ENCODE data around the gene CEACAM19. TPM values are rescaled to one million over a fixed set of nuclear protein-coding genes. Genes with fewer than 3 reads are reported as not detected.

Gene CEACAM19
- total and polyA plus RNA-seq, 2 of the 13 experiments (the other 11 are each of a cell fraction or from before 2014, with no cell fraction given): 1.3 to 4.0 TPM

DNA sequence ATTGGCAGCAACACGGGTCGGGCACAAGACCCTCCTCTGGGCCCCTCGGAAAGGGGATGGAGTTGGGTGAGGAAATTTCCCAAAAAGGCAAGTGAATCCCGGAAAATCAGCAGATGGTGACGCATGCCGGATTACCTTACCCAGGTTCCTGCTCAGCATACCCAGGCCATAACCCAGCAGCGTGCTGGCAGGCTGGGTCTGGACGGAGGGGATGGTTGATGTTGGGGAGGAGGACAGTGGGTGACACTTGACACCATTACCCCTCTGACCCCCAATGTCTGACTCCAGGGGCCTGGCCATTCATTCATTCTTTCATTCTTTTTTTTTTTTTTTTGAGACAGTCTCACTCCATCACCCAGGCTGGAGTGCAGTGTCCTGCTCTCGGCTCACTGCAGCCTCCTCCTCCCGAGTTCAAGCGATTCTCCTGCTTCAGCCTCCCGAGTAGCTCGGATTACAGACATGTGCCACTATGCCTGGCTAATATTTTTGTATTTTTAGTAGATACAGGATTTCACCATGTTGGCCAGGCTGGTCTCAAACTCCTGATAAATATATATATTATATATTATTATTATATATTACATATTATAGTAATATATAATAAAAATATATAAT lies 26.8 kb upstream of the CEACAM19 start (continued):
- TF ChIP-seq NFKB2 (CRISPR knock-in tag; IDR thresholded peaks at IDR 0.05; ENCODE audit: borderline replicate concordance) (no peak; the same call in 1 of the 2 replicates), MXD4 (CRISPR knock-in tag; IDR thresholded peaks at IDR 0.05) (no peak), SRF (IDR thresholded peaks at IDR 0.05; ENCODE audit: low read depth, low read length) (peak; percentile 47; the same call in 1 of the 2 replicates), STAG1 (CRISPR knock-in tag; IDR thresholded peaks at IDR 0.05) (no peak), KDM1A (CRISPR knock-in tag; IDR thresholded peaks at IDR 0.05) (no peak), AKAP8 (CRISPR knock-in tag; IDR thresholded peaks at IDR 0.05) (no peak), SNRNP70 (IDR thresholded peaks at IDR 0.05; ENCODE audit: low read depth, low read length) (no peak), LCORL (IDR thresholded peaks at IDR 0.05) (no peak), LCORL (CRISPR knock-in tag; IDR thresholded peaks at IDR 0.05) (peak; percentile 72), IKZF1 (IDR thresholded peaks at IDR 0.05) (no peak), RFX5 (IDR thresholded peaks at IDR 0.05; ENCODE audit: low read depth, low read length) (no peak), HNF4G (IDR thresholded peaks at IDR 0.05; ENCODE audit: borderline replicate concordance, low read depth, low read length) (no peak), HNF4G (CRISPR knock-in tag; IDR thresholded peaks at IDR 0.05; ENCODE audit: borderline replicate concordance, low read depth) (no peak), EEA1 (CRISPR knock-in tag; IDR thresholded peaks at IDR 0.05; ENCODE audit: borderline replicate concordance) (no peak)
- TF ChIP-seq, protein P1, sequence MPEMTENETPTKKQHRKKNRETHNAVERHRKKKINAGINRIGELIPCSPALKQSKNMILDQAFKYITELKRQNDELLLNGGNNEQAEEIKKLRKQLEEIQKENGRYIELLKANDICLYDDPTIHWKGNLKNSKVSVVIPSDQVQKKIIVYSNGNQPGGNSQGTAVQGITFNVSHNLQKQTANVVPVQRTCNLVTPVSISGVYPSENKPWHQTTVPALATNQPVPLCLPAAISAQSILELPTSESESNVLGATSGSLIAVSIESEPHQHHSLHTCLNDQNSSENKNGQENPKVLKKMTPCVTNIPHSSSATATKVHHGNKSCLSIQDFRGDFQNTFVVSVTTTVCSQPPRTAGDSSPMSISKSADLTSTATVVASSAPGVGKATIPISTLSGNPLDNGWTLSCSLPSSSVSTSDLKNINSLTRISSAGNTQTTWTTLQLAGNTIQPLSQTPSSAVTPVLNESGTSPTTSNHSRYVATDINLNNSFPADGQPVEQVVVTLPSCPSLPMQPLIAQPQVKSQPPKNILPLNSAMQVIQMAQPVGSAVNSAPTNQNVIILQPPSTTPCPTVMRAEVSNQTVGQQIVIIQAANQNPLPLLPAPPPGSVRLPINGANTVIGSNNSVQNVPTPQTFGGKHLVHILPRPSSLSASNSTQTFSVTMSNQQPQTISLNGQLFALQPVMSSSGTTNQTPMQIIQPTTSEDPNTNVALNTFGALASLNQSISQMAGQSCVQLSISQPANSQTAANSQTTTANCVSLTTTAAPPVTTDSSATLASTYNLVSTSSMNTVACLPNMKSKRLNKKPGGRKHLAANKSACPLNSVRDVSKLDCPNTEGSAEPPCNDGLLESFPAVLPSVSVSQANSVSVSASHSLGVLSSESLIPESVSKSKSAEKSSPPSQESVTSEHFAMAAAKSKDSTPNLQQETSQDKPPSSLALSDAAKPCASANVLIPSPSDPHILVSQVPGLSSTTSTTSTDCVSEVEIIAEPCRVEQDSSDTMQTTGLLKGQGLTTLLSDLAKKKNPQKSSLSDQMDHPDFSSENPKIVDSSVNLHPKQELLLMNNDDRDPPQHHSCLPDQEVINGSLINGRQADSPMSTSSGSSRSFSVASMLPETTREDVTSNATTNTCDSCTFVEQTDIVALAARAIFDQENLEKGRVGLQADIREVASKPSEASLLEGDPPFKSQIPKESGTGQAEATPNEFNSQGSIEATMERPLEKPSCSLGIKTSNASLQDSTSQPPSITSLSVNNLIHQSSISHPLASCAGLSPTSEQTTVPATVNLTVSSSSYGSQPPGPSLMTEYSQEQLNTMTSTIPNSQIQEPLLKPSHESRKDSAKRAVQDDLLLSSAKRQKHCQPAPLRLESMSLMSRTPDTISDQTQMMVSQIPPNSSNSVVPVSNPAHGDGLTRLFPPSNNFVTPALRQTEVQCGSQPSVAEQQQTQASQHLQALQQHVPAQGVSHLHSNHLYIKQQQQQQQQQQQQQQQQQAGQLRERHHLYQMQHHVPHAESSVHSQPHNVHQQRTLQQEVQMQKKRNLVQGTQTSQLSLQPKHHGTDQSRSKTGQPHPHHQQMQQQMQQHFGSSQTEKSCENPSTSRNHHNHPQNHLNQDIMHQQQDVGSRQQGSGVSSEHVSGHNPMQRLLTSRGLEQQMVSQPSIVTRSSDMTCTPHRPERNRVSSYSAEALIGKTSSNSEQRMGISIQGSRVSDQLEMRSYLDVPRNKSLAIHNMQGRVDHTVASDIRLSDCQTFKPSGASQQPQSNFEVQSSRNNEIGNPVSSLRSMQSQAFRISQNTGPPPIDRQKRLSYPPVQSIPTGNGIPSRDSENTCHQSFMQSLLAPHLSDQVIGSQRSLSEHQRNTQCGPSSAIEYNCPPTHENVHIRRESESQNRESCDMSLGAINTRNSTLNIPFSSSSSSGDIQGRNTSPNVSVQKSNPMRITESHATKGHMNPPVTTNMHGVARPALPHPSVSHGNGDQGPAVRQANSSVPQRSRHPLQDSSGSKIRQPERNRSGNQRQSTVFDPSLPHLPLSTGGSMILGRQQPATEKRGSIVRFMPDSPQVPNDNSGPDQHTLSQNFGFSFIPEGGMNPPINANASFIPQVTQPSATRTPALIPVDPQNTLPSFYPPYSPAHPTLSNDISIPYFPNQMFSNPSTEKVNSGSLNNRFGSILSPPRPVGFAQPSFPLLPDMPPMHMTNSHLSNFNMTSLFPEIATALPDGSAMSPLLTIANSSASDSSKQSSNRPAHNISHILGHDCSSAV (CRISPR knock-in tag; IDR thresholded peaks at IDR 0.05; ENCODE audit: borderline replicate concordance): no peak
- TF ChIP-seq, protein P2, sequence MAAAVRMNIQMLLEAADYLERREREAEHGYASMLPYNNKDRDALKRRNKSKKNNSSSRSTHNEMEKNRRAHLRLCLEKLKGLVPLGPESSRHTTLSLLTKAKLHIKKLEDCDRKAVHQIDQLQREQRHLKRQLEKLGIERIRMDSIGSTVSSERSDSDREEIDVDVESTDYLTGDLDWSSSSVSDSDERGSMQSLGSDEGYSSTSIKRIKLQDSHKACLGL (CRISPR knock-in tag; IDR thresholded peaks at IDR 0.05): no peak
- TF ChIP-seq, protein P3, sequence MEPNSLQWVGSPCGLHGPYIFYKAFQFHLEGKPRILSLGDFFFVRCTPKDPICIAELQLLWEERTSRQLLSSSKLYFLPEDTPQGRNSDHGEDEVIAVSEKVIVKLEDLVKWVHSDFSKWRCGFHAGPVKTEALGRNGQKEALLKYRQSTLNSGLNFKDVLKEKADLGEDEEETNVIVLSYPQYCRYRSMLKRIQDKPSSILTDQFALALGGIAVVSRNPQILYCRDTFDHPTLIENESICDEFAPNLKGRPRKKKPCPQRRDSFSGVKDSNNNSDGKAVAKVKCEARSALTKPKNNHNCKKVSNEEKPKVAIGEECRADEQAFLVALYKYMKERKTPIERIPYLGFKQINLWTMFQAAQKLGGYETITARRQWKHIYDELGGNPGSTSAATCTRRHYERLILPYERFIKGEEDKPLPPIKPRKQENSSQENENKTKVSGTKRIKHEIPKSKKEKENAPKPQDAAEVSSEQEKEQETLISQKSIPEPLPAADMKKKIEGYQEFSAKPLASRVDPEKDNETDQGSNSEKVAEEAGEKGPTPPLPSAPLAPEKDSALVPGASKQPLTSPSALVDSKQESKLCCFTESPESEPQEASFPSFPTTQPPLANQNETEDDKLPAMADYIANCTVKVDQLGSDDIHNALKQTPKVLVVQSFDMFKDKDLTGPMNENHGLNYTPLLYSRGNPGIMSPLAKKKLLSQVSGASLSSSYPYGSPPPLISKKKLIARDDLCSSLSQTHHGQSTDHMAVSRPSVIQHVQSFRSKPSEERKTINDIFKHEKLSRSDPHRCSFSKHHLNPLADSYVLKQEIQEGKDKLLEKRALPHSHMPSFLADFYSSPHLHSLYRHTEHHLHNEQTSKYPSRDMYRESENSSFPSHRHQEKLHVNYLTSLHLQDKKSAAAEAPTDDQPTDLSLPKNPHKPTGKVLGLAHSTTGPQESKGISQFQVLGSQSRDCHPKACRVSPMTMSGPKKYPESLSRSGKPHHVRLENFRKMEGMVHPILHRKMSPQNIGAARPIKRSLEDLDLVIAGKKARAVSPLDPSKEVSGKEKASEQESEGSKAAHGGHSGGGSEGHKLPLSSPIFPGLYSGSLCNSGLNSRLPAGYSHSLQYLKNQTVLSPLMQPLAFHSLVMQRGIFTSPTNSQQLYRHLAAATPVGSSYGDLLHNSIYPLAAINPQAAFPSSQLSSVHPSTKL (CRISPR knock-in tag; IDR thresholded peaks at IDR 0.05): no peak
- TF ChIP-seq, protein P4, sequence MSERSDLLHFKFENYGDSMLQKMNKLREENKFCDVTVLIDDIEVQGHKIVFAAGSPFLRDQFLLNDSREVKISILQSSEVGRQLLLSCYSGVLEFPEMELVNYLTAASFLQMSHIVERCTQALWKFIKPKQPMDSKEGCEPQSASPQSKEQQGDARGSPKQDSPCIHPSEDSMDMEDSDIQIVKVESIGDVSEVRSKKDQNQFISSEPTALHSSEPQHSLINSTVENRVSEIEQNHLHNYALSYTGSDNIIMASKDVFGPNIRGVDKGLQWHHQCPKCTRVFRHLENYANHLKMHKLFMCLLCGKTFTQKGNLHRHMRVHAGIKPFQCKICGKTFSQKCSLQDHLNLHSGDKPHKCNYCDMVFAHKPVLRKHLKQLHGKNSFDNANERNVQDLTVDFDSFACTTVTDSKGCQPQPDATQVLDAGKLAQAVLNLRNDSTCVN (CRISPR knock-in tag; IDR thresholded peaks at IDR 0.05; ENCODE audit: borderline replicate concordance): no peak
